H9 (cell line): Measurements from ENCODE around the gene RAB3A. TPM values are rescaled to one million over a fixed set of nuclear protein-coding genes. Genes with fewer than 3 reads are reported as not detected.
"Not testable (repeated sequence)": the region's sequence is repeated elsewhere in the genome, so short reads cannot be mapped to it uniquely, and the experiment has no call there.

Source experiments
- DNase-seq: peaks from one replicate; pipeline ENCODE4 v3.0.0-alpha.2; 2017
- H2AFZ ChIP-seq: one replicate; pipeline ENCODE4 v1.6.1; 2013; ENCODE audit warnings: mild to moderate bottlenecking, low read length, control low read depth, moderate library complexity
- H2AK5ac ChIP-seq: 2 replicates; pipeline ENCODE4 v1.6.1; 2013; ENCODE audit warnings: low read length, control low read depth, mixed read lengths; ENCODE audit not compliant: insufficient read length
- H2BK120ac ChIP-seq: one replicate; pipeline ENCODE4 v1.6.1; 2013; ENCODE audit warnings: low read depth, mild to moderate bottlenecking, low read length, control low read depth, inconsistent platforms; ENCODE audit not compliant: poor library complexity, severe bottlenecking
- H2BK12ac ChIP-seq: 2 replicates; pipeline ENCODE4 v1.6.1; 2013; ENCODE audit warnings: low read length, control low read depth, mixed read lengths, low read depth; ENCODE audit not compliant: insufficient read length
- H2BK15ac ChIP-seq: 2 replicates; pipeline ENCODE4 v1.6.1; 2013; ENCODE audit warnings: low read depth, low read length, control low read depth
- H2BK20ac ChIP-seq: one replicate; pipeline ENCODE4 v1.6.1; 2013; ENCODE audit warnings: low read depth, mild to moderate bottlenecking, low read length, control low read depth, inconsistent platforms; ENCODE audit not compliant: poor library complexity, severe bottlenecking
- H2BK5ac ChIP-seq: 2 replicates; pipeline ENCODE4 v1.6.1; 2013; ENCODE audit warnings: low read length, control low read depth, mixed read lengths; ENCODE audit not compliant: insufficient read length
- H3K14ac ChIP-seq: 2 replicates; pipeline ENCODE4 v1.6.1; 2013; ENCODE audit warnings: low read length, control low read depth; ENCODE audit not compliant: insufficient read depth
- H3K18ac ChIP-seq: 2 replicates; pipeline ENCODE4 v1.6.1; 2013; ENCODE audit warnings: low read depth, mild to moderate bottlenecking, mixed read lengths, low read length, control low read depth; ENCODE audit not compliant: insufficient read length
- H3K23ac ChIP-seq: 2 replicates; pipeline ENCODE4 v1.6.1; 2013; ENCODE audit warnings: low read length, control low read depth, mixed read lengths, low read depth; ENCODE audit not compliant: insufficient read length
- H3K23me2 ChIP-seq: 2 replicates; pipeline ENCODE4 v1.6.1; 2013; ENCODE audit warnings: low read depth, mild to moderate bottlenecking, mixed read lengths, low read length, control low read depth; ENCODE audit not compliant: insufficient read length, poor library complexity, severe bottlenecking
- H3K27ac ChIP-seq: 2 replicates; pipeline ENCODE4 v1.5.1; 2013; ENCODE audit warnings: low read length, control low read depth, mixed read lengths, low read depth; ENCODE audit not compliant: insufficient read length
- H3K27me3 ChIP-seq: 2 replicates; pipeline ENCODE4 v1.6.1; 2013; ENCODE audit warnings: low read length, control low read depth, inconsistent platforms; ENCODE audit not compliant: insufficient read depth
- H3K4ac ChIP-seq: 2 replicates; pipeline ENCODE4 v1.6.1; 2013; ENCODE audit warnings: low read depth, mild to moderate bottlenecking, control low read depth, inconsistent platforms, low read length, moderate library complexity
- H3K4me1 ChIP-seq: 2 replicates; pipeline ENCODE4 v1.6.1; 2013; ENCODE audit warnings: low read length, control low read depth, inconsistent platforms; ENCODE audit not compliant: insufficient read depth
- H3K4me2 ChIP-seq: 2 replicates; pipeline ENCODE4 v1.6.1; 2013; ENCODE audit warnings: low read length, control low read depth, mixed read lengths; ENCODE audit not compliant: insufficient read length, insufficient read depth
- H3K56ac ChIP-seq: 2 replicates; pipeline ENCODE4 v1.6.1; 2013; ENCODE audit warnings: low read depth, mild to moderate bottlenecking, mixed read lengths, low read length, control low read depth; ENCODE audit not compliant: insufficient read length
- H3K79me1 ChIP-seq: 2 replicates; pipeline ENCODE4 v1.6.1; 2013; ENCODE audit warnings: low read depth, mild to moderate bottlenecking, moderate library complexity, low read length, control low read depth, inconsistent platforms; ENCODE audit not compliant: insufficient read depth, poor library complexity, severe bottlenecking
- H3K79me2 ChIP-seq: 2 replicates; pipeline ENCODE4 v1.6.1; 2013; ENCODE audit warnings: low read length, control low read depth, inconsistent platforms; ENCODE audit not compliant: insufficient read depth
- H3K9ac ChIP-seq: 2 replicates; pipeline ENCODE4 v1.6.1; 2013; ENCODE audit warnings: low read length, control low read depth, mixed read lengths; ENCODE audit not compliant: insufficient read length; ENCODE audit errors: extremely low read depth
- H3K9me3 ChIP-seq: one replicate; pipeline ENCODE4 v1.6.1; 2013; ENCODE audit warnings: low read depth, low read length, inconsistent platforms; ENCODE audit not compliant: control insufficient read depth
- H3T11ph ChIP-seq: one replicate; pipeline ENCODE4 v1.6.1; 2013; ENCODE audit warnings: mild to moderate bottlenecking, low read length, control low read depth, inconsistent platforms
- H4K20me1 ChIP-seq: one replicate; pipeline ENCODE4 v1.6.1; 2013; ENCODE audit not compliant: control insufficient read depth, insufficient read length, insufficient read depth
- H4K5ac ChIP-seq: 2 replicates; pipeline ENCODE4 v1.6.1; 2013; ENCODE audit warnings: low read depth, mild to moderate bottlenecking, mixed read lengths, low read length, control low read depth; ENCODE audit not compliant: insufficient read length
- H4K8ac ChIP-seq: replicated peaks from 2 replicates; pipeline ENCODE4 v1.6.1; 2013; ENCODE audit warnings: low read length, control low read depth, mixed read lengths, low read depth; ENCODE audit not compliant: insufficient read length
- H4K91ac ChIP-seq: 2 replicates; pipeline ENCODE4 v1.6.1; 2013; ENCODE audit warnings: low read depth, mild to moderate bottlenecking, moderate library complexity, mixed read lengths, low read length, control low read depth; ENCODE audit not compliant: insufficient read length
- H3K27ac Mint-ChIP-seq, 3 experiments: 2 replicates in 2 of 3; 3 replicates in 1 of 3; pipeline ENCODE4 v1.8.0; 2020 to 2021; ENCODE audit warnings: mixed read lengths in 3 of 3, mild to moderate bottlenecking in 1 of 3, moderate library complexity in 1 of 3
- H3K27me3 Mint-ChIP-seq: 2 replicates; pipeline ENCODE4 v1.8.0; 2021; ENCODE audit warnings: low read depth, mild to moderate bottlenecking, moderate library complexity, mixed read lengths
- H3K36me3 Mint-ChIP-seq, 3 experiments: 2 replicates in 2 of 3; 3 replicates in 1 of 3; pipeline ENCODE4 v1.8.0; 2020 to 2021; ENCODE audit warnings: low read depth in 3 of 3, mixed read lengths in 3 of 3; ENCODE audit not compliant: insufficient read depth in 1 of 3
- H3K4me1 Mint-ChIP-seq, 2 experiments: 2 replicates each; pipeline ENCODE4 v1.8.0; 2020; ENCODE audit warnings: mixed read lengths in 2 of 2
- H3K4me3 Mint-ChIP-seq, 2 experiments: 2 replicates in 1 of 2; 3 replicates in 1 of 2; pipeline ENCODE4 v1.8.0; 2020 to 2021; ENCODE audit warnings: mild to moderate bottlenecking in 2 of 2, mixed read lengths in 2 of 2, moderate library complexity in 1 of 2
- H3K9me3 Mint-ChIP-seq, 2 experiments: 2 replicates in 1 of 2; 3 replicates in 1 of 2; pipeline ENCODE4 v1.8.0; 2020; ENCODE audit warnings: mild to moderate bottlenecking in 2 of 2, mixed read lengths in 2 of 2, moderate library complexity in 1 of 2
- WGBS: extraction: QIAGEN DNeasy Blood & Tissue Kit; methylation state at CpG from one replicate; pipeline ENCODE4 v1.1.7; 2013; ENCODE audit warnings: missing lambda C conversion rate, low lambda C conversion rate, mixed read lengths; ENCODE audit not compliant: insufficient read length; ENCODE audit errors: extremely low coverage; 5-methylcytosine and 5-hydroxymethylcytosine counted together
- total RNA-seq: library from RNA; stranded (reverse); gene quantifications from 2 replicates; pipeline ENCODE4 v1.2.1, GENCODE V29; 2021
- TF ChIP-seq, protein P1 (sequence below): fragments of 200-600 bp; sonication (generic); conservative IDR thresholded peaks from 3 replicates; pipeline ENCODE4 v1.8.0; 2021; ENCODE audit warnings: antibody characterized with exemption, mild to moderate bottlenecking

The RAB3A gene
- total RNA-seq, 1 experiment from 2014 or later = 6.8 TPM

DNA sequence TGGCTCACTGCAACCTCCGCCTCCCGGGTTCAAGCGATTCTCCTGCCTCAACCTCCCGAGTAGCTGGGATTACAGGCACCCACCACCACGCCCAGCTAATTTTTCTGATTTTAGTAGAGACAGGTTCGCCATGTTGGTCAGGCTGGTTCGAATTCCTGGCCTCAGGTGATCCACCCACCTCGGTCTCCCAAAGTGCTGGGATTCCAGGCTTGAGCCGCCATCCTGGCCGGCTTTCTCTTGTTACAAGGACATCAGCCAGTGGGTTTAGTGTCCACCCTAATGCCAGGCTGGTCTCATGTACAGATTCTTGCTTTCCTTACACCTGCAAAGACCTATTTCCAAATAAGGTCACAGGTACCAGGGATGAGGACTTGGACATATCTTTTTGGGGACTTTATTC, 44.0 kb downstream of the RAB3A start:
- no CpG with 5 or more reads among the region's 10 CpGs for WGBS
- H3K4me2 ChIP-seq = no peak overlapping the region
- H3K4me1 ChIP-seq = 0 out of 2 replicates have a peak, but pooled peaks cover 2% of the 10 kb centered on the region
- H2AK5ac ChIP-seq = no peak overlapping the region
- no peak overlapping the region for H3K27ac Mint-ChIP-seq
- H4K5ac ChIP-seq = no peak overlapping the region
- H3K79me2 ChIP-seq = no peaks in the 10 kb centered on the region
- H3K23me2 ChIP-seq = peaks cover 3% of the 10 kb centered on the region
- H3T11ph ChIP-seq = no peak overlapping the region
- peaks cover 4 to 21% of the 10 kb centered on the region in 2 experiments; a peak in 2 of 4 replicates for H3K4me1 Mint-ChIP-seq
- TF ChIP-seq, protein P1, sequence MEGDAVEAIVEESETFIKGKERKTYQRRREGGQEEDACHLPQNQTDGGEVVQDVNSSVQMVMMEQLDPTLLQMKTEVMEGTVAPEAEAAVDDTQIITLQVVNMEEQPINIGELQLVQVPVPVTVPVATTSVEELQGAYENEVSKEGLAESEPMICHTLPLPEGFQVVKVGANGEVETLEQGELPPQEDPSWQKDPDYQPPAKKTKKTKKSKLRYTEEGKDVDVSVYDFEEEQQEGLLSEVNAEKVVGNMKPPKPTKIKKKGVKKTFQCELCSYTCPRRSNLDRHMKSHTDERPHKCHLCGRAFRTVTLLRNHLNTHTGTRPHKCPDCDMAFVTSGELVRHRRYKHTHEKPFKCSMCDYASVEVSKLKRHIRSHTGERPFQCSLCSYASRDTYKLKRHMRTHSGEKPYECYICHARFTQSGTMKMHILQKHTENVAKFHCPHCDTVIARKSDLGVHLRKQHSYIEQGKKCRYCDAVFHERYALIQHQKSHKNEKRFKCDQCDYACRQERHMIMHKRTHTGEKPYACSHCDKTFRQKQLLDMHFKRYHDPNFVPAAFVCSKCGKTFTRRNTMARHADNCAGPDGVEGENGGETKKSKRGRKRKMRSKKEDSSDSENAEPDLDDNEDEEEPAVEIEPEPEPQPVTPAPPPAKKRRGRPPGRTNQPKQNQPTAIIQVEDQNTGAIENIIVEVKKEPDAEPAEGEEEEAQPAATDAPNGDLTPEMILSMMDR = no peak
- no peak overlapping the region for H3K4ac ChIP-seq
- no peaks in the 10 kb centered on the region for H3K27me3 Mint-ChIP-seq
- no peaks in the 10 kb centered on the region for H3K27me3 ChIP-seq
- no peak overlapping the region for H2BK15ac ChIP-seq
- no peak for DNase-seq
- no peak overlapping the region for H4K91ac ChIP-seq
- H3K79me1 ChIP-seq = no peaks in the 10 kb centered on the region
- H4K20me1 ChIP-seq = peaks cover 4% of the 10 kb centered on the region
- H3K27ac ChIP-seq = no peak overlapping the region
- no peak overlapping the region for H3K23ac ChIP-seq
- H3K36me3 Mint-ChIP-seq = peaks cover 18 to 37% (median 34%) of the 10 kb centered on the region in 3 experiments; a peak in 6 of 7 replicates
- H3K14ac ChIP-seq = no peak overlapping the region
- no peak overlapping the region for H3K56ac ChIP-seq
- no peaks in the 10 kb centered on the region for H3K9me3 ChIP-seq
- H2BK5ac ChIP-seq = no peak overlapping the region
- no peak overlapping the region for H4K8ac ChIP-seq
- no peak overlapping the region for H3K4me3 Mint-ChIP-seq
- H2AFZ ChIP-seq = no peak overlapping the region
- no peak overlapping the region for H2BK120ac ChIP-seq
- no peak overlapping the region for H3K18ac ChIP-seq
- H2BK12ac ChIP-seq = no peak overlapping the region
- H3K9ac ChIP-seq = no peak overlapping the region
- no peak overlapping the region for H2BK20ac ChIP-seq
- no peaks in the 10 kb centered on the region for H3K9me3 Mint-ChIP-seq

DNA sequence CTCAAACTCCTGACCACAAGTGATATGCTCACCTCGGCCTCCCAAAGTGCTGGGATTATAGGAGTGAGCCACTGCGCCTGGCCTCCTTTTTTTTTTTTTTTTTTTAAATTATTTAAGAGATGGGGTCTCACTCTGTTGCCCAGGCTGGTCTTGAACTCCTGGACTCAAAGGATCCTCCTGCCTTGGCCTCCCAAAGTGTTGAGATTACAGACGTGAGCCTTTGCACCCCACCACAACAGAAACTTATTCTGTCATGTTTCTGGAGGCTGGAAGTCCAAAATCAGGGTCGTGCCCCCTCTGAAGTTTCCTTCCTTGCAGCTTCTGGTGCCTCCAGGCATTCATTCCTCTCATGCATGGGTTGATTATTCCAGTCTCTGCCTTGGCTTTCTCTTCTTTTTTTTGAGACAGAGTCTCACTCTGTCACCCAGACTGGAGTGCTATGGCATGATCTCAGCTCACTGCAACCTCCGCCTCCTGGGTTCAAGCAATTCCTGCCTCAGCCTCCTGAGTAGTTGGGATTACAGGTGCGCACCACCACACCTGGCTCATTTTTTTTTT, 44.7 kb downstream of the RAB3A start:
- not testable (repeated sequence) for H2BK12ac ChIP-seq, H3K9ac ChIP-seq, H3K9me3 ChIP-seq, H2BK120ac ChIP-seq, H3K4ac ChIP-seq, H3K27ac ChIP-seq, H3K23me2 ChIP-seq, H3K4me1 ChIP-seq, H3K4me2 ChIP-seq, H3K27me3 Mint-ChIP-seq, H3K18ac ChIP-seq, H4K8ac ChIP-seq, H3K23ac ChIP-seq, H2AFZ ChIP-seq, H3K79me1 ChIP-seq, H3K27me3 ChIP-seq, H3K14ac ChIP-seq, H3K79me2 ChIP-seq, H4K5ac ChIP-seq, H4K20me1 ChIP-seq, H2BK5ac ChIP-seq, H2AK5ac ChIP-seq, H3K4me3 Mint-ChIP-seq, H3K27ac Mint-ChIP-seq, DNase-seq, H2BK15ac ChIP-seq, H4K91ac ChIP-seq, H2BK20ac ChIP-seq, H3T11ph ChIP-seq, H3K9me3 Mint-ChIP-seq, H3K56ac ChIP-seq
- Mint-ChIP-seq H3K36me3 (peaks cover 17 to 35% (median 34%) of the 10 kb centered on the region in 3 experiments; a peak in 6 of 7 replicates), H3K4me1 (peaks cover 9 to 26% of the 10 kb centered on the region in 2 experiments)
- no CpG with 5 or more reads among the region's 6 CpGs for WGBS
